Liver (tissue), 9 donors: ENCODE measurements around the gene RWDD4. TPM values are rescaled to one million over a fixed set of nuclear protein-coding genes. Genes with fewer than 3 reads are reported as not detected.

Experiments used
- DNase-seq: peaks from one replicate; pipeline ENCODE4 v3.0.0-alpha.2; 2017; ENCODE audit warnings: low spot score
- H3K27ac ChIP-seq, 2 donors: one replicate each; pipeline ENCODE4 v1.7.0; 2013; ENCODE audit warnings: inconsistent platforms in 2 of 2, low read length in 2 of 2, control low read depth in 1 of 2, low read depth in 1 of 2, mild to moderate bottlenecking in 1 of 2
- H3K27me3 ChIP-seq, 4 donors: one replicate each; pipeline versions ENCODE4 v1.6.1 to v1.7.0; 2013; ENCODE audit warnings: low read length in 3 of 4, inconsistent platforms in 1 of 4, mild to moderate bottlenecking in 1 of 4, moderate library complexity in 1 of 4; ENCODE audit not compliant: control insufficient read depth in 4 of 4, insufficient read depth in 4 of 4
- H3K36me3 ChIP-seq, 4 donors: one replicate each; pipeline versions ENCODE4 v1.6.1 to v1.7.0; 2013; ENCODE audit warnings: low read length in 3 of 4, mild to moderate bottlenecking in 3 of 4, low read depth in 1 of 4, moderate library complexity in 1 of 4; ENCODE audit not compliant: control insufficient read depth in 4 of 4, insufficient read depth in 3 of 4
- H3K4me1 ChIP-seq, 4 donors: one replicate each; pipeline versions ENCODE4 v1.6.1 to v1.7.0; 2013; ENCODE audit warnings: low read length in 3 of 4, mild to moderate bottlenecking in 3 of 4, moderate library complexity in 1 of 4; ENCODE audit not compliant: control insufficient read depth in 4 of 4, insufficient read depth in 4 of 4
- H3K4me3 ChIP-seq, 3 donors: one replicate each; pipeline versions ENCODE4 v1.6.1 to v1.7.0; 2013; ENCODE audit warnings: low read length in 3 of 3, control low read depth in 1 of 3, low read depth in 1 of 3, mild to moderate bottlenecking in 1 of 3
- H3K9ac ChIP-seq, 2 donors: one replicate each; pipeline ENCODE4 v1.7.0; 2013; ENCODE audit warnings: low read length in 2 of 2, mild to moderate bottlenecking in 2 of 2, moderate library complexity in 2 of 2, control low read depth in 1 of 2, low read depth in 1 of 2
- H3K9me3 ChIP-seq, 4 donors: one replicate each; pipeline versions ENCODE4 v1.6.1 to v1.7.0; 2013; ENCODE audit warnings: low read length in 3 of 4; ENCODE audit not compliant: control insufficient read depth in 4 of 4
- EGR1 ChIP-seq, 2 donors: IDR thresholded peaks; 2 replicates each; pipeline ENCODE4 v1.6.1; 2016 to 2018; ENCODE audit warnings: antibody characterized with exemption in 2 of 2, low read depth in 2 of 2
- FOXA1 ChIP-seq: IDR thresholded peaks from 2 replicates; pipeline ENCODE4 v1.6.1; 2016; ENCODE audit warnings: antibody characterized with exemption
- FOXA2 ChIP-seq: IDR thresholded peaks from 2 replicates; pipeline ENCODE4 v1.6.1; 2016; ENCODE audit warnings: antibody characterized with exemption
- GABPA ChIP-seq, 2 donors: IDR thresholded peaks in 1 of 2; conservative IDR thresholded peaks in 1 of 2; 2 replicates each; pipeline ENCODE4 v1.6.1; 2016; ENCODE audit warnings: antibody characterized with exemption in 2 of 2, mild to moderate bottlenecking in 1 of 2, moderate library complexity in 1 of 2
- HNF4A ChIP-seq, 2 donors: conservative IDR thresholded peaks; 2 replicates each; pipeline ENCODE4 v1.6.1; 2016; ENCODE audit warnings: antibody characterized with exemption in 2 of 2, mild to moderate bottlenecking in 2 of 2
- HNF4G ChIP-seq: IDR thresholded peaks from 2 replicates; pipeline ENCODE4 v1.6.1; 2016; ENCODE audit warnings: antibody characterized with exemption
- JUND ChIP-seq, 2 donors: IDR thresholded peaks; 2 replicates each; pipeline ENCODE4 v1.6.1; 2016; ENCODE audit warnings: antibody characterized with exemption in 2 of 2
- NR2F2 ChIP-seq: IDR thresholded peaks from 2 replicates; pipeline ENCODE4 v1.6.1; 2016; ENCODE audit warnings: antibody characterized with exemption
- RAD21 ChIP-seq, 2 donors: IDR thresholded peaks; 2 replicates each; pipeline ENCODE4 v1.6.1; 2016; ENCODE audit warnings: antibody characterized with exemption in 2 of 2, mild to moderate bottlenecking in 2 of 2
- RXRA ChIP-seq, 2 donors: IDR thresholded peaks; 2 replicates each; pipeline ENCODE4 v1.6.1; 2017 to 2018; ENCODE audit warnings: antibody characterized with exemption in 2 of 2, mild to moderate bottlenecking in 1 of 2
- SP1 ChIP-seq: IDR thresholded peaks from 2 replicates; pipeline ENCODE4 v1.6.1; 2018; ENCODE audit warnings: antibody characterized with exemption, mild to moderate bottlenecking
- TAF1 ChIP-seq: conservative IDR thresholded peaks from 2 replicates; pipeline ENCODE4 v1.6.1; 2016; ENCODE audit warnings: antibody characterized with exemption, mild to moderate bottlenecking
- YY1 ChIP-seq: IDR thresholded peaks from 2 replicates; pipeline ENCODE4 v1.6.1; 2016; ENCODE audit warnings: antibody characterized with exemption, mild to moderate bottlenecking
- WGBS: extraction: QIAGEN DNeasy Blood & Tissue Kit; methylation state at CpG from one replicate; pipeline ENCODE4 v1.1.7; 2013; 5-methylcytosine and 5-hydroxymethylcytosine counted together
- polyA plus RNA-seq, 2 donors: library from polyadenylated mRNA; stranded (reverse) in 1 of 2; unstranded in 1 of 2; fragments of 200-250 nt in 1 of 2; fragments of >200 nt in 1 of 2; fragmentation: Nextera tagmentation in 1 of 2; extraction: Ambion mirVana in 1 of 2; gene quantifications; one replicate each; pipeline versions ENCODE4 v1.2.1 to v1.2.3, GENCODE V29; 2013 to 2015
- total RNA-seq, 2 donors: library from RNA; depleted of rRNA; stranded (reverse); fragments of >200 nt; gene quantifications; one replicate each; pipeline ENCODE4 v1.2.3, GENCODE V29; 2014
- TF ChIP-seq, protein P1 (sequence below): IDR thresholded peaks from 2 replicates; pipeline ENCODE4 v1.6.1; 2016; ENCODE audit warnings: antibody characterized with exemption
- TF ChIP-seq, protein P2 (sequence below): IDR thresholded peaks from 2 replicates; pipeline ENCODE4 v1.6.1; 2016; ENCODE audit warnings: antibody characterized with exemption
- TF ChIP-seq, protein P3 (sequence below): fragments of 150-350 bp; IDR thresholded peaks from 2 replicates; pipeline ENCODE4 v1.5.1; 2017; ENCODE audit warnings: improper control_type of control experiment, low read depth, low read length; ENCODE audit not compliant: missing input control
- TF ChIP-seq, protein P4 (sequence below): IDR thresholded peaks from 2 replicates; pipeline ENCODE4 v1.6.1; 2016; ENCODE audit warnings: antibody characterized with exemption, mild to moderate bottlenecking
- TF ChIP-seq, protein P5 (sequence below): IDR thresholded peaks from 2 replicates; pipeline ENCODE4 v1.6.1; 2016; ENCODE audit warnings: antibody characterized with exemption
- donor health status: healthy.
- donor health status: healthy.
- donor health status: healthy.
- donor health status: healthy.
- donor health status: healthy.

Gene RWDD4
- total and polyA plus RNA-seq, 4 donors = 6.5 to 17.9 (median 8.9) TPM

DNA sequence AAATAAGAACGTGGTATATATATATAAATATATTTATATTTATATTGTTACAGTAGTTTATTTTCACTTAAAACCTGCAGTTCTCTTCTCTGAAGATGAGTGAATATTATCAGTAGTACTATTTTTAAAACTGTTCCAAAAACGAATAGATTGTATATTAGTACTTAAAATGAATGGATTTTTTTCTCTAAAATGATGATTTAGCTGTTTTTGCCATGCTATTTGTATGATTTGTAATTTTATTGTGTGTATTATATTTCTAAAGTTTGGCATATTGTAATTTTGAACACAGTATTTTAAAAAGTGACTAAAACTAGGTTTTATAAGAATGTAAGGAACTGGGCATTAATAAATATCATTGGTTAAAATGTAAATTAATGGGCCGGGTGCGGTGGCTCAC, 22.1 kb upstream of the RWDD4 start:
- 93% methylated on average over 4 of the region's 4 CpGs for WGBS
- Histone ChIP-seq H3K36me3 (peaks cover 2 to 39% (median 34%) of the 10 kb centered on the region in 4 donors), H3K9ac (no peak overlapping the region), H3K4me1 (no peaks in the 10 kb centered on the region), H3K27ac (no peak overlapping the region), H3K9me3 (no peaks in the 10 kb centered on the region), H3K4me3 (no peak overlapping the region), H3K27me3 (no peaks in the 10 kb centered on the region)
- no peak for DNase-seq
- TF ChIP-seq, protein P1, sequence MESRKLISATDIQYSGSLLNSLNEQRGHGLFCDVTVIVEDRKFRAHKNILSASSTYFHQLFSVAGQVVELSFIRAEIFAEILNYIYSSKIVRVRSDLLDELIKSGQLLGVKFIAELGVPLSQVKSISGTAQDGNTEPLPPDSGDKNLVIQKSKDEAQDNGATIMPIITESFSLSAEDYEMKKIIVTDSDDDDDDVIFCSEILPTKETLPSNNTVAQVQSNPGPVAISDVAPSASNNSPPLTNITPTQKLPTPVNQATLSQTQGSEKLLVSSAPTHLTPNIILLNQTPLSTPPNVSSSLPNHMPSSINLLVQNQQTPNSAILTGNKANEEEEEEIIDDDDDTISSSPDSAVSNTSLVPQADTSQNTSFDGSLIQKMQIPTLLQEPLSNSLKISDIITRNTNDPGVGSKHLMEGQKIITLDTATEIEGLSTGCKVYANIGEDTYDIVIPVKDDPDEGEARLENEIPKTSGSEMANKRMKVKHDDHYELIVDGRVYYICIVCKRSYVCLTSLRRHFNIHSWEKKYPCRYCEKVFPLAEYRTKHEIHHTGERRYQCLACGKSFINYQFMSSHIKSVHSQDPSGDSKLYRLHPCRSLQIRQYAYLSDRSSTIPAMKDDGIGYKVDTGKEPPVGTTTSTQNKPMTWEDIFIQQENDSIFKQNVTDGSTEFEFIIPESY = no peak
- TF ChIP-seq SP1 (no peak), GABPA (IDR thresholded peaks at IDR 0.05 in 1 of 2, conservative IDR thresholded peaks at IDR 0.05 in 1 of 2) (no peak), FOXA2 (no peak), HNF4G (no peak), NR2F2 (no peak), RXRA (IDR thresholded peaks at IDR 0.05) (no peak), JUND (IDR thresholded peaks at IDR 0.05) (no peak), TAF1 (no peak), HNF4A (conservative IDR thresholded peaks at IDR 0.05) (no peak), EGR1 (IDR thresholded peaks at IDR 0.05; ENCODE audit: low read depth in 2 of 2) (no peak), FOXA1 (no peak), RAD21 (IDR thresholded peaks at IDR 0.05) (no peak)
- TF ChIP-seq, protein P2, sequence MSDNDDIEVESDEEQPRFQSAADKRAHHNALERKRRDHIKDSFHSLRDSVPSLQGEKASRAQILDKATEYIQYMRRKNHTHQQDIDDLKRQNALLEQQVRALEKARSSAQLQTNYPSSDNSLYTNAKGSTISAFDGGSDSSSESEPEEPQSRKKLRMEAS = no peak

DNA sequence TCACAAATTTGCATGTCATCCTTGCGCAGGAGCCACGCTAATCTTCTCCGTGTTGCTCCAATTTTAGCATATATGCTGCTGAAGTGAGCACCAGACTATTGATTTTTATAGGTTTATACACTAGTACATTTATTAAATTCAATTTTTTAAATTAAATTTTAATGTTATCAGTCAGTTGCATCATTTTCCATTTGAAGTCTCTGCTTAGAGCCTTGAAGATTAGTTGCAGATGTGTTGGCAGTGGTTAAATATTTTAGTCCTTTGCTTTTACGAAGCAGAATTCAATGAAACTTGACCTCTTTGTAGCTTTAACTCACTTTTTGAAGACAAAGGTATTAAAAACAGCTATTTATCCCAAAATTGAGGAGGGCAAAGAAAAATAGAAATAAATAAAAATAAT, 16.6 kb upstream of the RWDD4 start:
- peaks cover 0 to 31% (median 18%) of the 10 kb centered on the region in 4 donors for H3K36me3 ChIP-seq

More for the DNA sequence above, 16.6 kb upstream of the RWDD4 start:
- H3K27ac ChIP-seq = no peak overlapping the region
- no peaks in the 10 kb centered on the region for H3K9me3 ChIP-seq
- TF ChIP-seq, protein P2 = no peak
- TF ChIP-seq FOXA2 (no peak), FOXA1 (no peak), YY1 (no peak), RXRA (IDR thresholded peaks at IDR 0.05) (no peak), SP1 (no peak), GABPA (IDR thresholded peaks at IDR 0.05 in 1 of 2, conservative IDR thresholded peaks at IDR 0.05 in 1 of 2) (no peak), EGR1 (IDR thresholded peaks at IDR 0.05; ENCODE audit: low read depth in 2 of 2) (no peak), NR2F2 (no peak), HNF4G (no peak), RAD21 (IDR thresholded peaks at IDR 0.05) (no peak), JUND (IDR thresholded peaks at IDR 0.05) (no peak), TAF1 (no peak), HNF4A (conservative IDR thresholded peaks at IDR 0.05) (no peak)
- TF ChIP-seq, protein P3, sequence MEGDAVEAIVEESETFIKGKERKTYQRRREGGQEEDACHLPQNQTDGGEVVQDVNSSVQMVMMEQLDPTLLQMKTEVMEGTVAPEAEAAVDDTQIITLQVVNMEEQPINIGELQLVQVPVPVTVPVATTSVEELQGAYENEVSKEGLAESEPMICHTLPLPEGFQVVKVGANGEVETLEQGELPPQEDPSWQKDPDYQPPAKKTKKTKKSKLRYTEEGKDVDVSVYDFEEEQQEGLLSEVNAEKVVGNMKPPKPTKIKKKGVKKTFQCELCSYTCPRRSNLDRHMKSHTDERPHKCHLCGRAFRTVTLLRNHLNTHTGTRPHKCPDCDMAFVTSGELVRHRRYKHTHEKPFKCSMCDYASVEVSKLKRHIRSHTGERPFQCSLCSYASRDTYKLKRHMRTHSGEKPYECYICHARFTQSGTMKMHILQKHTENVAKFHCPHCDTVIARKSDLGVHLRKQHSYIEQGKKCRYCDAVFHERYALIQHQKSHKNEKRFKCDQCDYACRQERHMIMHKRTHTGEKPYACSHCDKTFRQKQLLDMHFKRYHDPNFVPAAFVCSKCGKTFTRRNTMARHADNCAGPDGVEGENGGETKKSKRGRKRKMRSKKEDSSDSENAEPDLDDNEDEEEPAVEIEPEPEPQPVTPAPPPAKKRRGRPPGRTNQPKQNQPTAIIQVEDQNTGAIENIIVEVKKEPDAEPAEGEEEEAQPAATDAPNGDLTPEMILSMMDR = no peak
- TF ChIP-seq, protein P1 = no peak
- TF ChIP-seq, protein P4, sequence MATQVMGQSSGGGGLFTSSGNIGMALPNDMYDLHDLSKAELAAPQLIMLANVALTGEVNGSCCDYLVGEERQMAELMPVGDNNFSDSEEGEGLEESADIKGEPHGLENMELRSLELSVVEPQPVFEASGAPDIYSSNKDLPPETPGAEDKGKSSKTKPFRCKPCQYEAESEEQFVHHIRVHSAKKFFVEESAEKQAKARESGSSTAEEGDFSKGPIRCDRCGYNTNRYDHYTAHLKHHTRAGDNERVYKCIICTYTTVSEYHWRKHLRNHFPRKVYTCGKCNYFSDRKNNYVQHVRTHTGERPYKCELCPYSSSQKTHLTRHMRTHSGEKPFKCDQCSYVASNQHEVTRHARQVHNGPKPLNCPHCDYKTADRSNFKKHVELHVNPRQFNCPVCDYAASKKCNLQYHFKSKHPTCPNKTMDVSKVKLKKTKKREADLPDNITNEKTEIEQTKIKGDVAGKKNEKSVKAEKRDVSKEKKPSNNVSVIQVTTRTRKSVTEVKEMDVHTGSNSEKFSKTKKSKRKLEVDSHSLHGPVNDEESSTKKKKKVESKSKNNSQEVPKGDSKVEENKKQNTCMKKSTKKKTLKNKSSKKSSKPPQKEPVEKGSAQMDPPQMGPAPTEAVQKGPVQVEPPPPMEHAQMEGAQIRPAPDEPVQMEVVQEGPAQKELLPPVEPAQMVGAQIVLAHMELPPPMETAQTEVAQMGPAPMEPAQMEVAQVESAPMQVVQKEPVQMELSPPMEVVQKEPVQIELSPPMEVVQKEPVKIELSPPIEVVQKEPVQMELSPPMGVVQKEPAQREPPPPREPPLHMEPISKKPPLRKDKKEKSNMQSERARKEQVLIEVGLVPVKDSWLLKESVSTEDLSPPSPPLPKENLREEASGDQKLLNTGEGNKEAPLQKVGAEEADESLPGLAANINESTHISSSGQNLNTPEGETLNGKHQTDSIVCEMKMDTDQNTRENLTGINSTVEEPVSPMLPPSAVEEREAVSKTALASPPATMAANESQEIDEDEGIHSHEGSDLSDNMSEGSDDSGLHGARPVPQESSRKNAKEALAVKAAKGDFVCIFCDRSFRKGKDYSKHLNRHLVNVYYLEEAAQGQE = no peak
- TF ChIP-seq, protein P5, sequence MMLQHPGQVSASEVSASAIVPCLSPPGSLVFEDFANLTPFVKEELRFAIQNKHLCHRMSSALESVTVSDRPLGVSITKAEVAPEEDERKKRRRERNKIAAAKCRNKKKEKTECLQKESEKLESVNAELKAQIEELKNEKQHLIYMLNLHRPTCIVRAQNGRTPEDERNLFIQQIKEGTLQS = no peak
- 98% methylated on average over 4 of the region's 4 CpGs for WGBS
- no peaks in the 10 kb centered on the region for H3K4me1 ChIP-seq
- H3K4me3 ChIP-seq = no peak overlapping the region
- no peak for DNase-seq
- H3K27me3 ChIP-seq = no peaks in the 10 kb centered on the region
- H3K9ac ChIP-seq = no peak overlapping the region
